ENCODE results near the gene KDM2A. TPM values are rescaled to one million over a fixed set of nuclear protein-coding genes. Genes with fewer than 3 reads are reported as not detected.

KDM2A gene
- total RNA-seq, 2 donors from 2014 or later: 27.7 to 37.3 TPM

DNA sequence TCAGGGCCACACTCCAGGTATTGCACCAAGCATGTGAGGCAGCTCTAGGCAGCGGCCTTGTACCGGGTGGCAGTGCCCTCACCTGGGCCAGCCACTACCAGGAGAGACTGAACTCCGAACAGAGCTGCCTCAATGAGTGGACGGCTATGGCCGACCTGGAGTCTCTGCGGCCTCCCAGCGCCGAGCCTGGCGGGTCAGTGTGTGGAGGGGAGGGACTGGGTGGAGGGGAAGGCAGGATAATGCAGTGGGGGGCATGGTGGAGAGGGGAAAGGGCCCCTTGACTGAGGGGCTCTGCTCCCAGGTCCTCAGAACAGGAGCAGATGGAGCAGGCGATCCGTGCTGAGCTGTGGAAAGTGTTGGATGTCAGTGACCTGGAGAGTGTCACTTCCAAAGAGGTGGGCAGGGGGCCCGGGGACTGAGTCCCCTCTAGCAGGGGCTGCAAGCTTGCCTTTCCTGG, 188.5 kb downstream of the KDM2A start:
- Histone ChIP-seq H3K27me3 (no peaks in the 10 kb centered on the region), H3K4me3 (no peak overlapping the region), H3K9me3 (no peaks in the 10 kb centered on the region), H3K4me1 (peaks cover 0 to 20% of the 10 kb centered on the region in 2 donors), H3K36me3 (peaks cover 9% of the 10 kb centered on the region), H3K27ac (no peak overlapping the region)
- no peak for DNase-seq (ENCODE audit: low spot score)
- no peak for TF ChIP-seq CTCF (IDR thresholded peaks at IDR 0.05)

Other genes starting within 250 kb of the KDM2A start
- gene PC, start 160.9 kb upstream of the KDM2A start, total RNA-seq: 1 to 10 TPM; 8.6 to 9.3 TPM
- gene C11orf86, start 144.0 kb upstream of the KDM2A start, total RNA-seq: not detected
- under 1 TPM; 0.44 to 0.59 TPM for gene SYT12, start 96.1 kb upstream of the KDM2A start, total RNA-seq
- 10 to 100 TPM; 39.1 to 68.5 TPM for gene RHOD, start 62.4 kb upstream of the KDM2A start, total RNA-seq
- gene GRK2, start 147.2 kb downstream of the KDM2A start, total RNA-seq: 10 to 100 TPM; 52.7 to 55.9 TPM
- 10 to 100 TPM; 14.1 to 14.9 TPM for gene ANKRD13D, start 170.0 kb downstream of the KDM2A start, total RNA-seq
- gene SSH3, start 184.3 kb downstream of the KDM2A start, total RNA-seq: 10 to 100 TPM; 14.7 to 23.6 TPM
- 100 to 1,000 TPM; 115 to 136 TPM for gene POLD4, start 234.3 kb downstream of the KDM2A start, total RNA-seq

All from right atrium auricular region (tissue), 2 donors.